OCI-LY1 (cell line): ENCODE measurements around the gene RASSF10.

Source experiments
- H2AFZ ChIP-seq: fragments of 200-600 bp; sonication (generic), shearing (Covaris generic); 2 replicates; pipeline ENCODE4 v1.6.0; 2014; ENCODE audit warnings: antibody characterized with exemption, mild to moderate bottlenecking, low read length
- H3F3A ChIP-seq: fragments of 200-600 bp; sonication (generic), shearing (Covaris generic); 2 replicates; pipeline ENCODE4 v1.6.0; 2014; ENCODE audit warnings: mild to moderate bottlenecking, antibody characterized with exemption, low read length, moderate library complexity; ENCODE audit not compliant: insufficient read depth
- H3K27ac ChIP-seq: fragments of 200-600 bp; sonication (generic); 2 replicates; pipeline ENCODE4 v1.5.1; 2014; ENCODE audit warnings: low read length, mixed run types, mild to moderate bottlenecking, low read depth; ENCODE audit not compliant: poor library complexity, severe bottlenecking
- H3K27me3 ChIP-seq: fragments of 200-600 bp; sonication (generic); 2 replicates; pipeline ENCODE4 v1.6.0; 2014; ENCODE audit warnings: antibody characterized with exemption, mild to moderate bottlenecking, low read length, moderate library complexity; ENCODE audit not compliant: insufficient read depth
- H3K36me3 ChIP-seq: fragments of 200-600 bp; sonication (generic); 2 replicates; pipeline ENCODE4 v1.6.1; 2014; ENCODE audit warnings: mild to moderate bottlenecking, antibody characterized with exemption, low read length, moderate library complexity, mixed read lengths; ENCODE audit not compliant: insufficient read depth
- H3K4me1 ChIP-seq: fragments of 200-600 bp; sonication (generic); 2 replicates; pipeline ENCODE4 v1.5.1; 2014; ENCODE audit warnings: mild to moderate bottlenecking, low read length, moderate library complexity; ENCODE audit not compliant: insufficient read depth, severe bottlenecking
- H3K4me2 ChIP-seq: fragments of 200-600 bp; sonication (generic), shearing (Covaris generic); 2 replicates; pipeline ENCODE4 v1.6.1; 2014; ENCODE audit warnings: low read length
- H3K4me3 ChIP-seq: fragments of 200-600 bp; sonication (generic); 2 replicates; pipeline ENCODE4 v1.5.1; 2014; ENCODE audit warnings: low read length, low read depth, mild to moderate bottlenecking, mixed read lengths; ENCODE audit not compliant: poor library complexity, severe bottlenecking
- H3K79me2 ChIP-seq: fragments of 200-600 bp; shearing (Covaris generic); 2 replicates; pipeline ENCODE4 v1.6.1; 2016; ENCODE audit warnings: mixed run types, low read length, mixed read lengths; ENCODE audit not compliant: insufficient read depth
- H3K9ac ChIP-seq: fragments of 200-600 bp; sonication (generic), shearing (Covaris generic); 2 replicates; pipeline ENCODE4 v1.6.1; 2014; ENCODE audit warnings: mild to moderate bottlenecking, low read length, mixed read lengths
- H3K9me2 ChIP-seq: fragments of 200-600 bp; sonication (generic), shearing (Covaris generic); 2 replicates; pipeline ENCODE4 v1.6.1; 2014; ENCODE audit warnings: low read depth, mild to moderate bottlenecking, low read length, mixed read lengths
- H3K9me3 ChIP-seq: fragments of 200-600 bp; shearing (Covaris generic); 2 replicates; pipeline ENCODE4 v1.6.1; 2014; ENCODE audit warnings: low read length, mixed read lengths
- H4K20me1 ChIP-seq: fragments of 200-600 bp; sonication (generic), shearing (Covaris generic); 2 replicates; pipeline ENCODE4 v1.6.0; 2016; ENCODE audit warnings: mild to moderate bottlenecking, low read length; ENCODE audit not compliant: insufficient read depth
- CTCF ChIP-seq: fragments of 200-600 bp; sonication (generic), shearing (Covaris generic); IDR thresholded peaks from 2 replicates; pipeline ENCODE4 v1.5.1; 2017; ENCODE audit warnings: mild to moderate bottlenecking, antibody characterized with exemption, low read length, moderate library complexity, mixed read lengths
- EZH2 ChIP-seq: fragments of 200-600 bp; sonication (generic), shearing (Covaris generic); IDR thresholded peaks from 2 replicates; pipeline ENCODE4 v1.8.0; 2017; ENCODE audit warnings: borderline replicate concordance, mixed run types, mild to moderate bottlenecking, antibody characterized with exemption, low read length, moderate library complexity, mixed read lengths

Gene RASSF10

GRCh38 chr11:12971955-12972354, 37.2 kb upstream of the RASSF10 start:
- Histone ChIP-seq H3K4me3 (no peak overlapping the region), H3K27me3 (0 out of 2 replicates have a peak, but pooled peaks cover 3% of the 10 kb centered on the region), H3F3A (no peaks in the 10 kb centered on the region), H2AFZ (no peak overlapping the region), H3K9me3 (no peaks in the 10 kb centered on the region), H4K20me1 (no peaks in the 10 kb centered on the region), H3K9ac (no peak overlapping the region), H3K4me2 (no peak overlapping the region), H3K27ac (no peak overlapping the region), H3K4me1 (no peaks in the 10 kb centered on the region), H3K9me2 (no peaks in the 10 kb centered on the region), H3K79me2 (no peaks in the 10 kb centered on the region), H3K36me3 (no peaks in the 10 kb centered on the region)
- TF ChIP-seq CTCF, result no peak
- no peak for TF ChIP-seq EZH2

GRCh38 chr11:12973528-12974181, 35.5 kb upstream of the RASSF10 start:
- H3K9me3 ChIP-seq, result no peaks in the 10 kb centered on the region
- H3K4me2 ChIP-seq, result no peak overlapping the region
- H3K9ac ChIP-seq, result no peak overlapping the region
- no peak overlapping the region for H2AFZ ChIP-seq
- H3K36me3 ChIP-seq, result no peaks in the 10 kb centered on the region
- 0 out of 2 replicates have a peak, but pooled peaks cover 3% of the 10 kb centered on the region for H3K27me3 ChIP-seq
- H3K9me2 ChIP-seq, result no peaks in the 10 kb centered on the region
- no peak for TF ChIP-seq CTCF
- TF ChIP-seq EZH2, result no peak
- H3K79me2 ChIP-seq, result no peaks in the 10 kb centered on the region
- H3F3A ChIP-seq, result no peaks in the 10 kb centered on the region
- H3K4me1 ChIP-seq, result no peaks in the 10 kb centered on the region
- H4K20me1 ChIP-seq, result no peaks in the 10 kb centered on the region
- no peak overlapping the region for H3K27ac ChIP-seq
- no peak overlapping the region for H3K4me3 ChIP-seq

GRCh38 chr11:12975195-12975594, 33.9 kb upstream of the RASSF10 start:
- no peak overlapping the region for H3K9ac ChIP-seq
- H3F3A ChIP-seq, result no peaks in the 10 kb centered on the region
- H3K9me2 ChIP-seq, result no peaks in the 10 kb centered on the region
- H3K4me2 ChIP-seq, result no peak overlapping the region
- H3K27me3 ChIP-seq, result 0 out of 2 replicates have a peak, but pooled peaks cover 3% of the 10 kb centered on the region
- H3K4me1 ChIP-seq, result no peaks in the 10 kb centered on the region
- TF ChIP-seq CTCF (no peak), EZH2 (no peak)
- no peaks in the 10 kb centered on the region for H3K79me2 ChIP-seq
- H3K4me3 ChIP-seq, result no peak overlapping the region
- H3K36me3 ChIP-seq, result no peaks in the 10 kb centered on the region
- no peak overlapping the region for H2AFZ ChIP-seq
- no peaks in the 10 kb centered on the region for H3K9me3 ChIP-seq
- no peaks in the 10 kb centered on the region for H4K20me1 ChIP-seq
- no peak overlapping the region for H3K27ac ChIP-seq
